ENCODE data around the gene KCNIP1. TPM values are rescaled to one million over a fixed set of nuclear protein-coding genes. Genes with fewer than 3 reads are reported as not detected.

Gene KCNIP1
- total RNA-seq, 4 donors from 2014 or later, result 1.2 to 2.7 TPM; not detected in 2

GRCh38 chr5:170466988-170467707, 36.7 kb upstream of the KCNIP1 start:
- 36 to 73% methylated on average over 6 to 13 of the region's 13 CpGs for WGBS, 2 donors (ENCODE audit: low coverage in 1 of 2)
- intact Hi-C loops (cut with DNase I; ENCODE audit: low total_unique reads) (no loop called here), in situ Hi-C loops (cut with MboI; ENCODE audit: low pct_ligation_motif_present in 1 of 4, low pct_unique_long_range_greater_than_20kb in 1 of 4, low sequenced_read_pairs in 3 of 4) (no loop called here)
- Histone ChIP-seq H3K27me3 (no peaks in the 10 kb centered on the region), H3K36me3 (no peaks in the 10 kb centered on the region), H3K27ac (no peak overlapping the region), H3K4me3 (no peak overlapping the region), H3K4me1 (no peaks in the 10 kb centered on the region), H3K9me3 (no peaks in the 10 kb centered on the region)
- no peak for DNase-seq
- TF ChIP-seq EP300 (IDR thresholded peaks at IDR 0.05; ENCODE audit: low read depth) (no peak), POLR2AphosphoS5 (IDR thresholded peaks at IDR 0.05) (no peak), POLR2A (IDR thresholded peaks at IDR 0.05) (no peak)
- TF ChIP-seq, protein P1, sequence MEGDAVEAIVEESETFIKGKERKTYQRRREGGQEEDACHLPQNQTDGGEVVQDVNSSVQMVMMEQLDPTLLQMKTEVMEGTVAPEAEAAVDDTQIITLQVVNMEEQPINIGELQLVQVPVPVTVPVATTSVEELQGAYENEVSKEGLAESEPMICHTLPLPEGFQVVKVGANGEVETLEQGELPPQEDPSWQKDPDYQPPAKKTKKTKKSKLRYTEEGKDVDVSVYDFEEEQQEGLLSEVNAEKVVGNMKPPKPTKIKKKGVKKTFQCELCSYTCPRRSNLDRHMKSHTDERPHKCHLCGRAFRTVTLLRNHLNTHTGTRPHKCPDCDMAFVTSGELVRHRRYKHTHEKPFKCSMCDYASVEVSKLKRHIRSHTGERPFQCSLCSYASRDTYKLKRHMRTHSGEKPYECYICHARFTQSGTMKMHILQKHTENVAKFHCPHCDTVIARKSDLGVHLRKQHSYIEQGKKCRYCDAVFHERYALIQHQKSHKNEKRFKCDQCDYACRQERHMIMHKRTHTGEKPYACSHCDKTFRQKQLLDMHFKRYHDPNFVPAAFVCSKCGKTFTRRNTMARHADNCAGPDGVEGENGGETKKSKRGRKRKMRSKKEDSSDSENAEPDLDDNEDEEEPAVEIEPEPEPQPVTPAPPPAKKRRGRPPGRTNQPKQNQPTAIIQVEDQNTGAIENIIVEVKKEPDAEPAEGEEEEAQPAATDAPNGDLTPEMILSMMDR (IDR thresholded peaks at IDR 0.05), result no peak

DNA sequence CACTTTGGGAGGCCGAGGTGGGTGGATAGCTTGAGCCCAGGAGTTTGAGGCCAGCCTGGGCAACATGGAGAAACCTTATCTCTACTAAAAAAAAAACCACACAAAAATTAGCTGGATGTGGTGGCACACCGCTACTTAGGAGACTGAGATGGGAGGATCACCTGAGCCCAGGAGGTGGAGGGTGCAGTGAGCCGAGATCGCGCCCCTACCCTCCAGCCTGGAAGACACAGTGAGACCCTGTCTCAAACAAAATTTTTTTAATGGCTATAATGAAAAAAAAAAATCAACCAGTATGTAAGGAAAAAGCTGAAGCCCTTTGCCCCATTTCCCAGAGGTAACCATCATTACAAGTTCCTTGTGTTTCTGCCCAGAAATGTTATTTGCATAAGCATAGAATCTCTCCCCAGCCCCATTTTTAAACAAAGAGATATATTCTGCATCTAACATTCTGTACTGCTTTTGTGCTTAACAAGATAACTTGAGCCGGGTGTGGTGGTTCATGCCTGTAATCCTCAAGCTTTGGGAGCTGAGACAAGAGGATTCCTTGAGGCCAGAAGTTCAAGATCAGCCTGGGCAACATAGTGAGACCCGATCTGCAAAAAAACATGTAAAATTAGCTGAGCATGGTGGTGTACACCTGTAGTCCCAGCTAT, 35.1 kb upstream of the KCNIP1 start:
- in situ Hi-C loops (cut with MboI; ENCODE audit: low pct_ligation_motif_present in 1 of 4, low pct_unique_long_range_greater_than_20kb in 1 of 4, low sequenced_read_pairs in 3 of 4) (no loop called here), intact Hi-C loops (cut with DNase I; ENCODE audit: low total_unique reads) (no loop called here)
- Histone ChIP-seq H3K27ac (no peak overlapping the region), H3K4me1 (no peaks in the 10 kb centered on the region), H3K27me3 (no peaks in the 10 kb centered on the region), H3K4me3 (no peak overlapping the region), H3K9me3 (no peaks in the 10 kb centered on the region), H3K36me3 (no peaks in the 10 kb centered on the region)
- TF ChIP-seq, protein P1 (IDR thresholded peaks at IDR 0.05), result no peak
- no peak for TF ChIP-seq EP300 (IDR thresholded peaks at IDR 0.05; ENCODE audit: low read depth)
- no peak for TF ChIP-seq POLR2A (IDR thresholded peaks at IDR 0.05)
- TF ChIP-seq POLR2AphosphoS5 (IDR thresholded peaks at IDR 0.05), result no peak
- 82 to 86% methylated on average over 6 to 7 of the region's 7 CpGs for WGBS, 2 donors (ENCODE audit: low coverage in 1 of 2)
- no peak for DNase-seq

DNA sequence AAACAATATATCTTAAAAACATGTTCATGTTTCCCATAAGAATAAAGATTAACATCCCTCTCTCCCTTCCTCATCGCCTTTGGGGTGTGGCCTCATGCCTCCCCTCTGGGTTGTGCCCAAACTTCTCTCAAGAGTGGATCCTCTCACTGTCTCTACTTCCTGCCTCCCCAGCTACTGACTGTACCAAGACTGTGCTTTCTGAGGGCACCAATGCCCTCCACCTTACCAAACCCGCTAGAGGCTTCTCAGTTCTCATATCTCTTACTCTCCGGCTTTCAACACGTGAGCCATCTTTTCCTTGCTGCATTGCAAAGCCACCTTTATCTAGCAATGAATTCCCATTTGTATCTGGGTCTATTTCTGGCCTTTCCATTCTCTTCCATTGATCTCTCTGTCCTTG, 34.4 kb upstream of the KCNIP1 start:
- TF ChIP-seq, protein P1 (IDR thresholded peaks at IDR 0.05), result no peak
- TF ChIP-seq POLR2A (IDR thresholded peaks at IDR 0.05), result no peak
- no peak for TF ChIP-seq POLR2AphosphoS5 (IDR thresholded peaks at IDR 0.05)
- TF ChIP-seq EP300 (IDR thresholded peaks at IDR 0.05; ENCODE audit: low read depth), result no peak
- Histone ChIP-seq H3K36me3 (no peaks in the 10 kb centered on the region), H3K9me3 (no peaks in the 10 kb centered on the region), H3K4me1 (no peaks in the 10 kb centered on the region), H3K27ac (no peak overlapping the region), H3K27me3 (no peaks in the 10 kb centered on the region), H3K4me3 (no peak overlapping the region)
- WGBS, 2 donors (ENCODE audit: low coverage in 1 of 2), result 79 to 84% methylated on average over 4 of the region's 4 CpGs
- in situ Hi-C loops (cut with MboI; ENCODE audit: low pct_ligation_motif_present in 1 of 4, low pct_unique_long_range_greater_than_20kb in 1 of 4, low sequenced_read_pairs in 3 of 4), result no loop called here
- intact Hi-C loops (cut with DNase I; ENCODE audit: low total_unique reads), result no loop called here
- no peak for DNase-seq

DNA sequence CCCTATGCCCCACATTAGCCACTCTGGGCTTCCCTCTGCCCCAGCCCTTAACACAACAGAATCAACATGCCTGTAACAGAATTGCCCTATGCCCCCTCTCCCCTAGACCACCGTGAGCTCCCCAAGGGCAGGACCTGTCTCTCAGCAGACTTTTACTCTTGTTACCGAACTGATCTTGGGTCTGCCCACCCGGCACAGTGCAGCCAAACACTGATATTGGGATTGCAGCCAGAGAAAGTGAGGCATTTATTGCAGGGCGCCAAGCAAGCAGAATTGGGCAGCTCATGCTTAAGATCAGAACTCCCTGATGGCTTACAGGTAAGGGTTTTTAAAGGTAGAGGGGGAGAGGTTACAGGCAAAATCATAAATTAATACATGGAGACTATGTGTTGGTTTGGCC, 33.5 kb upstream of the KCNIP1 start:
- Histone ChIP-seq H3K27ac (no peak overlapping the region), H3K36me3 (no peaks in the 10 kb centered on the region), H3K4me3 (no peak overlapping the region), H3K9me3 (no peaks in the 10 kb centered on the region), H3K4me1 (no peaks in the 10 kb centered on the region), H3K27me3 (no peaks in the 10 kb centered on the region)
- no peak for TF ChIP-seq POLR2A (IDR thresholded peaks at IDR 0.05)
- TF ChIP-seq EP300 (IDR thresholded peaks at IDR 0.05; ENCODE audit: low read depth), result no peak
- TF ChIP-seq POLR2AphosphoS5 (IDR thresholded peaks at IDR 0.05), result no peak
- TF ChIP-seq, protein P1 (IDR thresholded peaks at IDR 0.05), result no peak
- in situ Hi-C loops (cut with MboI; ENCODE audit: low pct_ligation_motif_present in 1 of 4, low pct_unique_long_range_greater_than_20kb in 1 of 4, low sequenced_read_pairs in 3 of 4), result no loop called here
- no peak for DNase-seq
- intact Hi-C loops (cut with DNase I; ENCODE audit: low total_unique reads), result no loop called here
- 62 to 81% methylated on average over 3 to 4 of the region's 4 CpGs for WGBS, 2 donors (ENCODE audit: low coverage in 1 of 2)

All from transverse colon (tissue), 4 donors.